Gastrocnemius medialis (tissue), 4 donors: ENCODE data around the gene NEK11. TPM values are rescaled to one million over a fixed set of nuclear protein-coding genes. Genes with fewer than 3 reads are reported as not detected.

ENCODE experiments used
- ATAC-seq, 2 donors: fragments of 150-250 bp; one replicate each; pipeline ENCODE4 v1.9.1; 2016
- DNase-seq, 2 donors: peaks; one replicate each; pipeline ENCODE4 v3.0.0-alpha.2; 2019
- H3K27ac ChIP-seq, 4 donors: fragments of 200-600 bp; sonication (generic); 1 replicate in 1 of 4; 2 replicates in 3 of 4; pipeline ENCODE4 v1.5.1; 2016 to 2018; ENCODE audit warnings: mild to moderate bottlenecking in 2 of 4, moderate library complexity in 1 of 4
- H3K27me3 ChIP-seq, 3 donors: fragments of 200-600 bp; sonication (generic) in 2 of 3; 1 replicate in 1 of 3; 2 replicates in 2 of 3; pipeline versions ENCODE4 v1.5.1 to v1.6.0; 2016 to 2019; ENCODE audit warnings: mild to moderate bottlenecking in 1 of 3, moderate library complexity in 1 of 3
- H3K36me3 ChIP-seq, 2 donors: fragments of 200-600 bp; sonication (generic) in 1 of 2; one replicate each; pipeline ENCODE4 v1.5.1; 2017 to 2018
- H3K4me1 ChIP-seq, 2 donors: fragments of 200-600 bp; sonication (generic) in 1 of 2; one replicate each; pipeline ENCODE4 v1.5.1; 2016 to 2017; ENCODE audit warnings: mild to moderate bottlenecking in 2 of 2
- H3K4me3 ChIP-seq, 4 donors: fragments of 200-600 bp; sonication (generic) in 3 of 4; 1 replicate in 1 of 4; 2 replicates in 3 of 4; pipeline ENCODE4 v1.5.1; 2016 to 2019; ENCODE audit warnings: mild to moderate bottlenecking in 2 of 4
- H3K9me3 ChIP-seq, 3 donors: fragments of 200-600 bp; sonication (generic) in 2 of 3; 1 replicate in 1 of 3; 2 replicates in 2 of 3; pipeline ENCODE4 v1.5.1; 2016 to 2019
- POLR2A ChIP-seq, 2 donors: fragments of 450-650 bp; IDR thresholded peaks; one replicate each; pipeline ENCODE4 v1.6.1; 2017; ENCODE audit warnings: antibody characterized with exemption in 2 of 2, mild to moderate bottlenecking in 2 of 2, moderate library complexity in 2 of 2
- in situ Hi-C, 4 donors: fragments of 200-750 bp; cut with MboI; loops; one replicate each; pipeline versions ENCODE4 v1.15.0 to v1.8.0; 2017; ENCODE audit warnings: low sequenced_read_pairs in 4 of 4
- intact Hi-C: fragments of 100-400 bp; cut with DNase I; formaldehyde crosslinking; loops from one replicate; pipeline ENCODE4 v1.15.1; 2023; ENCODE audit warnings: low total_unique reads
- total RNA-seq, 4 donors: library from RNA; depleted of rRNA; stranded (reverse); fragments of >200 nt; gene quantifications; one replicate each; pipeline versions ENCODE4 v1.1.0 to v1.2.3, GENCODE V29; 2016
- TF ChIP-seq, protein P1 (sequence below), 5 experiments: fragments of 450-650 bp in 3 of 5; fragments of 200-600 bp in 2 of 5; sonication (generic) in 2 of 5; IDR thresholded peaks in 4 of 5; conservative IDR thresholded peaks in 1 of 5; 1 replicate in 4 of 5; 2 replicates in 1 of 5; pipeline ENCODE4 v1.5.1; 2016 to 2019; ENCODE audit warnings: antibody characterized with exemption in 5 of 5, mild to moderate bottlenecking in 3 of 5, moderate library complexity in 3 of 5

NEK11 gene
- total RNA-seq, 4 donors from 2014 or later: 2.1 to 5.2 (median 2.5) TPM

DNA sequence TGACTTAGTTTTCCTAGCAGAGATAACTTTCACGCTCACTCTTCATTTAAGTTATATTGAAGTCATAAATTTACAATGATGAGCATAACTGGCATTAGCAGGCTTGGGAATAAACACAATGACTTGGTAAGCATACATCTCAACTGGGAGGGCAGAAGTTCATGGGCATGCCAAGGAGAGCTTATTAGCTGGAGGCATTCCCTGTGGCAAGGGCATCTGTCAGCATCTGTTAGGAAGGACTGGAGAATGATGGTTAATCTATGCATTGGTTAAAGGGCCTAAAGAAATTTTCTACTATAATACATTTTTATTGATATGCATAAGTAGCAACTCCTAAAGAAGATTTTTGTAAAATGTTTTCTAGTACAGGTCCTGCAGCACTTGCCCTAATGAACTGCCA is 52.4 kb downstream of the NEK11 start:
- no peaks in the 10 kb centered on the region for H3K36me3 ChIP-seq
- no peak overlapping the region for H3K4me3 ChIP-seq
- TF ChIP-seq, protein P1, sequence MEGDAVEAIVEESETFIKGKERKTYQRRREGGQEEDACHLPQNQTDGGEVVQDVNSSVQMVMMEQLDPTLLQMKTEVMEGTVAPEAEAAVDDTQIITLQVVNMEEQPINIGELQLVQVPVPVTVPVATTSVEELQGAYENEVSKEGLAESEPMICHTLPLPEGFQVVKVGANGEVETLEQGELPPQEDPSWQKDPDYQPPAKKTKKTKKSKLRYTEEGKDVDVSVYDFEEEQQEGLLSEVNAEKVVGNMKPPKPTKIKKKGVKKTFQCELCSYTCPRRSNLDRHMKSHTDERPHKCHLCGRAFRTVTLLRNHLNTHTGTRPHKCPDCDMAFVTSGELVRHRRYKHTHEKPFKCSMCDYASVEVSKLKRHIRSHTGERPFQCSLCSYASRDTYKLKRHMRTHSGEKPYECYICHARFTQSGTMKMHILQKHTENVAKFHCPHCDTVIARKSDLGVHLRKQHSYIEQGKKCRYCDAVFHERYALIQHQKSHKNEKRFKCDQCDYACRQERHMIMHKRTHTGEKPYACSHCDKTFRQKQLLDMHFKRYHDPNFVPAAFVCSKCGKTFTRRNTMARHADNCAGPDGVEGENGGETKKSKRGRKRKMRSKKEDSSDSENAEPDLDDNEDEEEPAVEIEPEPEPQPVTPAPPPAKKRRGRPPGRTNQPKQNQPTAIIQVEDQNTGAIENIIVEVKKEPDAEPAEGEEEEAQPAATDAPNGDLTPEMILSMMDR (IDR thresholded peaks at IDR 0.05 in 4 of 5, conservative IDR thresholded peaks at IDR 0.05 in 1 of 5): no peak
- no peak for TF ChIP-seq POLR2A (IDR thresholded peaks at IDR 0.05)
- intact Hi-C loops (no loop called here), in situ Hi-C loops (no loop called here)
- H3K27me3 ChIP-seq: no peaks in the 10 kb centered on the region
- ATAC-seq: no peak
- H3K27ac ChIP-seq: no peak overlapping the region
- no peaks in the 10 kb centered on the region for H3K9me3 ChIP-seq
- no peak for DNase-seq
- H3K4me1 ChIP-seq: peaks cover 0 to 4% of the 10 kb centered on the region in 2 donors

DNA sequence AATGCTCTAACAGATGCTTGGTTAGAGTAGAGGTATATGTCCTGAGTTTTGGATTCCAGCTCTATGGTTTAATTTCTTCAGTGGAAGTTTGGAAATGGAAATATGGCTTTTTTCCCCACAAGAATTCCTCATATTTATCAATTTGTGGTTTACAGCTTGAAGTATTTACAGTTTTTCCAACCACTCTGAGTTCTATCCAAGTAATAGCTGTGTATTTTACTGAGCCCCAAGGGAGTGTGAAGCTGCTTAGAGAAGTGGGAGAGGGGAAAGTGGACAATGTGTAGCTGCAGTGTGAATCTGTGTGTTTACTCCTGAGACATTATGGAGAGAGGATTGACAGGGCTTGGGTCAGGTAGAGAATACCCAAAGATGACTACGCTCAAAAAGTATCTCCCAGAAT is 54.5 kb downstream of the NEK11 start:
- H3K36me3 ChIP-seq: no peaks in the 10 kb centered on the region
- no peak for ATAC-seq
- no peaks in the 10 kb centered on the region for H3K9me3 ChIP-seq
- intact Hi-C loops: no loop called here
- in situ Hi-C loops: no loop called here
- no peak for TF ChIP-seq POLR2A (IDR thresholded peaks at IDR 0.05)
- TF ChIP-seq, protein P1 (IDR thresholded peaks at IDR 0.05 in 4 of 5, conservative IDR thresholded peaks at IDR 0.05 in 1 of 5): no peak
- no peak overlapping the region for H3K27ac ChIP-seq
- DNase-seq: no peak
- H3K27me3 ChIP-seq: no peaks in the 10 kb centered on the region
- no peak overlapping the region for H3K4me3 ChIP-seq
- peaks cover 0 to 4% of the 10 kb centered on the region in 2 donors for H3K4me1 ChIP-seq

DNA sequence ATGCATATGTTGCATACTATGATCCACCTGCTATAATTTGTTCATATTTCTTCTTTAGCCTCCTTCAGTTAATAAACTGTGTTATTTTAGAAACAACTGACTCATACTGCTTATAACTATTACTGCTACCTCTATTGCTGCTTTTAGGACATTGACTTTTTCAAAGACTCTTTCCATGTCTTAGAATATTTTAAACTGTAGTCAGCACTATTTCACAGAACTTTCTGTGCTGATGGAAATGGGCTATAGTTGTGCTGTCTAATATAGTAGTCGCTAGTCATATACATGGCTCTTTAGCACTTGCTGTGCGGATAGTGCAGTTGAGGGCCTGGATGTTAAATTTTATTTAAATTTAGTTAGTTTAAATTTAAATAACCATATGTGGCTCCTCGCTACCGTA is 55.6 kb downstream of the NEK11 start:
- Histone ChIP-seq H3K9me3 (no peaks in the 10 kb centered on the region), H3K27ac (no peak overlapping the region), H3K4me1 (peaks cover 0 to 4% of the 10 kb centered on the region in 2 donors), H3K36me3 (no peaks in the 10 kb centered on the region), H3K4me3 (no peak overlapping the region), H3K27me3 (no peaks in the 10 kb centered on the region)
- intact Hi-C loops: no loop called here
- no peak for TF ChIP-seq POLR2A (IDR thresholded peaks at IDR 0.05)
- TF ChIP-seq, protein P1 (IDR thresholded peaks at IDR 0.05 in 4 of 5, conservative IDR thresholded peaks at IDR 0.05 in 1 of 5): no peak
- DNase-seq: no peak
- in situ Hi-C loops: no loop called here
- ATAC-seq: no peak

DNA sequence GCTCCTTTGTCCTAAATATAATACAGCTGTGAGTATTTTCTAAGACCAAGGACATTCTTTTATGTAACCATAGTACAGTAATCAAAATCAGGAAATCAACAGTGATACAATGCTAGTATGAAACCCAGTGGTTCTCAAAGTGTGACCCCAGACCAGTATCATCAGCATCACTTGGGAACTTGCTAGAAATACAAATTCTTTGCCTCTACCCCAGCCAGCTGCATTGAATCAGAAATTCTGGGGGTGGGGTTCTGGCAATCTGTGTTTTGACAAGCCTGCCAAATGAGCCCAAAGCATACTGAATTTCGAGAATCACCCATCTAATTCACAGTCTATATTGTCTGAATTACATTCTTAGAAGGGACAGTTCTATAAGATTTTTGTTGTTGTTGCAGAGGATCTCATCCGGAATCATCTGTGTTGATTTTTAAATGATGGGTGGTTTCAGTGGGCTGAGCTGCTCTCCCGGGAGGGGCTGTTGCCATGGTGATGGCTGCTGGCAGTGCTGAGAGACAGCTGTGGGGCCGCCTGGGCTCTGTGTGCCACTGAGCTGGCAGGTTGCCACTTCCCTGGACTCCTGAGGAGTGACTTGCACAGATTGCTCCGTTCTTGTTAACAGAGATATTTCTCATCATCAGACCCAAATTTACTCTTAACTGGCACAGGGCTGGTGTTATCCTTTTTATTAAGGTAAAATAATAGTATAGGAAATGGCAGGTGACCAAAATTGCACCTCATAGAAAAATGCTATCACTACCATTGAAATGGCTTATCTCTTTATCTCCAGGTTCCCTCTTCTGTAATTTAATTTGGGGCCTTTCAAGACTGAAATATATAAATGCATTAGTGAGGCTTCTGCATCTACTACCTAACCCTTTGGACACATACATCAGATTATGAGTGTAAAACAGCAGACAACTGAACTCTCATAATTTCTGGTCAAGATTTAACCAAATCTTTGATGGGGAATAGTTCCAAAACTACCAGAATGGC is 56.5 kb downstream of the NEK11 start:
- H3K36me3 ChIP-seq: no peaks in the 10 kb centered on the region
- H3K27ac ChIP-seq: no peak overlapping the region
- intact Hi-C loops: no loop called here
- in situ Hi-C loops: no loop called here
- TF ChIP-seq, protein P1 (IDR thresholded peaks at IDR 0.05 in 4 of 5, conservative IDR thresholded peaks at IDR 0.05 in 1 of 5): no peak
- no peak for TF ChIP-seq POLR2A (IDR thresholded peaks at IDR 0.05)
- DNase-seq (peak in 1 of 2 donors; percentile 10), ATAC-seq (no peak)
- no peaks in the 10 kb centered on the region for H3K9me3 ChIP-seq
- no peak overlapping the region for H3K4me3 ChIP-seq
- peaks cover 0 to 4% of the 10 kb centered on the region in 2 donors for H3K4me1 ChIP-seq
- H3K27me3 ChIP-seq: no peaks in the 10 kb centered on the region
